ENCODE results near the gene E2F1.

E2F1 gene

GRCh38 chr20:33629533-33629932 lies 56.7 kb downstream of the E2F1 start:
- in situ Hi-C loops (cut with MboI; ENCODE audit: low pct_unique_long_range_greater_than_20kb, low sequenced_read_pairs) = no loop called here
- DNase-seq = no peak

GRCh38 chr20:33627577-33628216 lies 58.5 kb downstream of the E2F1 start:
- in situ Hi-C loops (cut with MboI; ENCODE audit: low pct_unique_long_range_greater_than_20kb, low sequenced_read_pairs) = no loop called here
- DNase-seq = no peak

- DNase-seq = no peak
- in situ Hi-C loops (cut with MboI; ENCODE audit: low pct_unique_long_range_greater_than_20kb, low sequenced_read_pairs) = no loop called here
Measured at GRCh38 chr20:33626190-33626589, 60.0 kb downstream of the E2F1 start.
